LNCAP (cell line): Measurements from ENCODE around the gene PABPC4L.

Experiments used
- TF ChIP-seq, protein P1 (sequence below): fragments of 450-650 bp; IDR thresholded peaks from 2 replicates; pipeline ENCODE4 v1.5.1; 2017; ENCODE audit warnings: mild to moderate bottlenecking

The PABPC4L gene

GRCh38 chr4:134202166-134202956 is 772 bp upstream of the PABPC4L start:
- TF ChIP-seq, protein P1, sequence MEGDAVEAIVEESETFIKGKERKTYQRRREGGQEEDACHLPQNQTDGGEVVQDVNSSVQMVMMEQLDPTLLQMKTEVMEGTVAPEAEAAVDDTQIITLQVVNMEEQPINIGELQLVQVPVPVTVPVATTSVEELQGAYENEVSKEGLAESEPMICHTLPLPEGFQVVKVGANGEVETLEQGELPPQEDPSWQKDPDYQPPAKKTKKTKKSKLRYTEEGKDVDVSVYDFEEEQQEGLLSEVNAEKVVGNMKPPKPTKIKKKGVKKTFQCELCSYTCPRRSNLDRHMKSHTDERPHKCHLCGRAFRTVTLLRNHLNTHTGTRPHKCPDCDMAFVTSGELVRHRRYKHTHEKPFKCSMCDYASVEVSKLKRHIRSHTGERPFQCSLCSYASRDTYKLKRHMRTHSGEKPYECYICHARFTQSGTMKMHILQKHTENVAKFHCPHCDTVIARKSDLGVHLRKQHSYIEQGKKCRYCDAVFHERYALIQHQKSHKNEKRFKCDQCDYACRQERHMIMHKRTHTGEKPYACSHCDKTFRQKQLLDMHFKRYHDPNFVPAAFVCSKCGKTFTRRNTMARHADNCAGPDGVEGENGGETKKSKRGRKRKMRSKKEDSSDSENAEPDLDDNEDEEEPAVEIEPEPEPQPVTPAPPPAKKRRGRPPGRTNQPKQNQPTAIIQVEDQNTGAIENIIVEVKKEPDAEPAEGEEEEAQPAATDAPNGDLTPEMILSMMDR: no peak

GRCh38 chr4:134200811-134201215 is 776 bp downstream of the PABPC4L start:
- TF ChIP-seq, protein P1: no peak

GRCh38 chr4:134189949-134190348 is 11.6 kb downstream of the PABPC4L start:
- TF ChIP-seq, protein P1: no peak

- TF ChIP-seq, protein P1: no peak
These were observed 12.1 kb downstream of the PABPC4L start for GRCh38 chr4:134189480-134189879.

- TF ChIP-seq, protein P1: no peak
These were observed 22.9 kb downstream of the PABPC4L start for GRCh38 chr4:134178706-134179105.

GRCh38 chr4:134174271-134174670 is 27.3 kb downstream of the PABPC4L start:
- TF ChIP-seq, protein P1: no peak

- TF ChIP-seq, protein P1: no peak
These were observed 41.4 kb downstream of the PABPC4L start for GRCh38 chr4:134160211-134160610.
